ENCODE results near the gene PPP3CA. TPM values are rescaled to one million over a fixed set of nuclear protein-coding genes. Genes with fewer than 3 reads are reported as not detected.
A peak's percentile ranks its signal among the peaks of the same experiment; 100 is the strongest.

Gene PPP3CA
- total RNA-seq, 8 experiments from 2014 or later = 18.6 to 68.7 (median 22.6) TPM

GRCh38 chr4:101326576-101326975 is 20.8 kb downstream of the PPP3CA start:
- no peak for ATAC-seq (replicated peaks in 6 of 8)
- no peaks in the 10 kb centered on the region for H3K4me1 ChIP-seq (replicated peaks in 1 of 2)
- 31 to 100% (median 58%) methylated on average over 1 of the region's 1 CpG; no CpG with 5 or more reads in 4 of the 10 experiments for WGBS, 10 experiments
- in situ Hi-C loops (cut with MboI; ENCODE audit: low pct_unique_long_range_greater_than_20kb in 2 of 9, low sequenced_read_pairs in 9 of 9, unreplicated experiment in 9 of 9) = loop anchor here in 2 of 9 experiments (25.0 kb wide), 2 partner anchors 139 to 164 kb away; no protein-coding TSS in a partner anchor
- H3K4me3 ChIP-seq = no peak overlapping the region
- H3K27ac ChIP-seq = no peak overlapping the region

DNA sequence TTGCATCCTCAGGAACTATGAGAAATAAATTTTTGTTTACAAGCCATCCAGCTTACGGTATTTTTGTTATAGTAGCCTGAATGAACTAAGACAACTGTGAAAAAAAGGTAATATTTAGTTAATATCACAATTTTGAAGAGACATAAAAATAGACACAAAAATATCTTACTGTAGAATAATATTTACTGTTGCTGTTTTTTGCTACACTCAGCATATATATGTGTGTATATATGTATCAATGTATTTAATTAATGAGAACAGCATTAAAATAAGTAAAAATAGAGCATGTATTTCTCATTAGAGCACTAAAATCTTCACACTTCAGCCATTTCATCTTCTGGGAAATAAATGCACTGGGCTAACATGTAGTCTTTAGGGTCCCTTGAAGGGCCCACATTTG is 24.6 kb downstream of the PPP3CA start:
- Histone ChIP-seq H3K4me3 (no peak overlapping the region), H3K27ac (no peak overlapping the region), H3K4me1 (replicated peaks in 1 of 2) (no peaks in the 10 kb centered on the region)
- in situ Hi-C loops (cut with MboI; ENCODE audit: low pct_unique_long_range_greater_than_20kb in 2 of 9, low sequenced_read_pairs in 9 of 9, unreplicated experiment in 9 of 9) = no loop called here
- 83 to 100% (median 100%) methylated on average over 1 of the region's 1 CpG; no CpG with 5 or more reads in 3 of the 10 experiments for whole genome bisulfite sequencing, 10 experiments
- no peak for ATAC-seq (replicated peaks in 6 of 8)

- 7 to 100% (median 77%) methylated on average over 1 to 4 of the region's 4 CpGs for WGBS, 10 experiments
- Histone ChIP-seq H3K4me1 (replicated peaks in 1 of 2) (no peaks in the 10 kb centered on the region), H3K27ac (no peak overlapping the region), H3K4me3 (no peak overlapping the region)
- in situ Hi-C loops (cut with MboI; ENCODE audit: low pct_unique_long_range_greater_than_20kb in 2 of 9, low sequenced_read_pairs in 9 of 9, unreplicated experiment in 9 of 9) = no loop called here
- peak in 2 of 8 experiments; percentile 18 to 29 for ATAC-seq (replicated peaks in 6 of 8)
Observed at GRCh38 chr4:101321481-101322042, 25.8 kb downstream of the PPP3CA start.

DNA sequence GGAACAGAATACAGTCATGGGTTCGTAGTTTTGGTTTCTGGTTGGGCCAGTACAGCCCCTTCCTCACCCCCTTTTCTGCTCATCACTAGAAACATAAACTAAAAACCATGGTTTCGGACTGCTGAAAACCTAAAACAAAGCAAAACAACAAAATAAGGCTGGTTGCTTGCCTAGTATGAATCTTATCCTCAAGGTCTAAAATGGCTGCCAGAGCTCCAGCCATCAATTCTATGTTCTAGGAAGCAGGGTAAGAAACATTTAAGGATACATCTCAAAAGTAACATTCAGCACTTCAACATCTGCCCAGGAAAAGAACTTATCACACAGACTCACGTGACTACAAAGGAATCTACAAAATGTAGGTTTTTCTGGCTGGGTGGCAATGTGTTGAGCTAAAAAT is 31.5 kb downstream of the PPP3CA start:
- no peaks in the 10 kb centered on the region for H3K4me1 ChIP-seq (replicated peaks in 1 of 2)
- WGBS, 10 experiments = 80 to 100% (median 96%) methylated on average over 1 to 3 of the region's 3 CpGs
- H3K27ac ChIP-seq = no peak overlapping the region
- H3K4me3 ChIP-seq = no peak overlapping the region
- ATAC-seq (replicated peaks in 6 of 8) = no peak
- in situ Hi-C loops (cut with MboI; ENCODE audit: low pct_unique_long_range_greater_than_20kb in 2 of 9, low sequenced_read_pairs in 9 of 9, unreplicated experiment in 9 of 9) = no loop called here

GRCh38 chr4:101315041-101315440 is 32.3 kb downstream of the PPP3CA start:
- no peaks in the 10 kb centered on the region for H3K4me1 ChIP-seq (replicated peaks in 1 of 2)
- ATAC-seq (replicated peaks in 6 of 8) = no peak
- no peak overlapping the region for H3K4me3 ChIP-seq
- in situ Hi-C loops (cut with MboI; ENCODE audit: low pct_unique_long_range_greater_than_20kb in 2 of 9, low sequenced_read_pairs in 9 of 9, unreplicated experiment in 9 of 9) = no loop called here
- WGBS, 10 experiments = 58 to 100% (median 100%) methylated on average over 1 to 2 of the region's 2 CpGs; no CpG with 5 or more reads in 1 of the 10 experiments
- no peak overlapping the region for H3K27ac ChIP-seq

DNA sequence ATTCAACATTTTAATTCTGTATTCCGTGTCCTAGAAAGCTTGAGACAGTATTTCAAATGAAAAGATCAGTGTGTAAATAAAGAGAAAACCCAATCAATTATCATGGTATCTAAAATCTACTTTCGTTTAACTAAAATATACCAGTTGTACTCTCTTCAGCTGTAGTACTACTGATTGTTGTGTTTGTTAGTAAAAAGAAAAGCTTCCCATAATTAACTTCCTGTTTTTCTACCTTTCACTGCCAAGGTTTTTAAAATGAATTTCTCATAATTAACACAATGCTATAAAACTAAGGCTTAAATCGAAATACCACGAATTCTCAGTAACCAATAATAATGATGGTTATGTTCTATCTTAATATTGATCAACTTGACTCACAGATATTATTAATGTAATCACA is 37.4 kb downstream of the PPP3CA start:
- Histone ChIP-seq H3K4me1 (replicated peaks in 1 of 2) (peaks cover 3 to 4% of the 10 kb centered on the region in 2 donors), H3K27ac (no peak overlapping the region), H3K4me3 (no peak overlapping the region)
- 90 to 100% (median 96%) methylated on average over 1 to 4 of the region's 4 CpGs for WGBS, 10 experiments
- ATAC-seq (replicated peaks in 6 of 8) = no peak
- in situ Hi-C loops (cut with MboI; ENCODE audit: low pct_unique_long_range_greater_than_20kb in 2 of 9, low sequenced_read_pairs in 9 of 9, unreplicated experiment in 9 of 9) = no loop called here

GRCh38 chr4:101307899-101308298 is 39.4 kb downstream of the PPP3CA start:
- peak in 3 of 8 experiments; percentile 34 to 62 (median 53) for ATAC-seq (replicated peaks in 6 of 8)
- peaks cover 5 to 6% of the 10 kb centered on the region in 2 donors for H3K4me1 ChIP-seq (replicated peaks in 1 of 2)
- H3K4me3 ChIP-seq = no peak overlapping the region
- H3K27ac ChIP-seq = no peak overlapping the region
- WGBS, 10 experiments = 46 to 100% (median 89%) methylated on average over 2 of the region's 2 CpGs
- in situ Hi-C loops (cut with MboI; ENCODE audit: low pct_unique_long_range_greater_than_20kb in 2 of 9, low sequenced_read_pairs in 9 of 9, unreplicated experiment in 9 of 9) = no loop called here

DNA sequence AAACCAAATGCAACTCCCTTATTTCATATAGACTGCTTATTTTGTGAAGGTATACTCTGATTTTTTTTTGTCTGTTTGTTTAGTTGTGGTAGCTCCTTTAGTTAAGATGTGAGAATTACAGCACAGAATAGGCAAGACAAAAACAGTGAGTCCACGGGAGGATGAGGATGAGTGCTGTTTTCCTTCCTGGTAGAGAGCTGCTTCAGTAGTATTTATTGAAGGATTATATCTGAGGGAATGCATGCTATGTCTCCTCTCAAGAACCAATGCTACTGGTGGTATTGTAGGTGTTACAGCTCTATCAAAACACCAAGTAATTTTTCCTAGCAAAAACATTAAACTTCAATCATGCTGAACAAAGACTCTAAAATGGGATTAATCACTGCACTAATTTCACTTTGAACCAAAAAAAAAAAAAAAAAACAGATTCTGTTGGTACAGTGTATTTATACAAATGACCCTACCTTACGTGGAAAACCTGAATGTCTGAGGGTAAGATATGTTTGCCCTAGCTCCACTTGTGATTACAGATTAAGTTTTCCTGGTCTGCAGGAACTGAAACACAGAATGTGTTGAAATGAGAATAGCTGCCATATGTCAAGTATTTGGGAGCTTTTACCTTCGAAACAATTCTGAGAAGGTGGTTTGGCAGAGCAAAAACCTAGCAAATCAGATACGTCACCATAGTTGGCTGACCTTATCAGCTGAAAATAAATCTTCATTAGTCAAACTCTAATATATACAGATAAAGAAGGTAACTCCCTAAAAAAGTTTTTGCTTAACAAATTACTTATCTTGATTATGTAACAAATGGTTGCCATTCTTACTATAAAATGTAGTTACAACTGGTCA is 40.3 kb downstream of the PPP3CA start:
- in situ Hi-C loops (cut with MboI; ENCODE audit: low pct_unique_long_range_greater_than_20kb in 2 of 9, low sequenced_read_pairs in 9 of 9, unreplicated experiment in 9 of 9) = no loop called here
- no peak for ATAC-seq (replicated peaks in 6 of 8)
- WGBS, 10 experiments = 62 to 100% (median 83%) methylated on average over 1 to 4 of the region's 4 CpGs
- Histone ChIP-seq H3K4me1 (replicated peaks in 1 of 2) (peaks cover 5 to 6% of the 10 kb centered on the region in 2 donors), H3K27ac (no peak overlapping the region), H3K4me3 (no peak overlapping the region)

DNA sequence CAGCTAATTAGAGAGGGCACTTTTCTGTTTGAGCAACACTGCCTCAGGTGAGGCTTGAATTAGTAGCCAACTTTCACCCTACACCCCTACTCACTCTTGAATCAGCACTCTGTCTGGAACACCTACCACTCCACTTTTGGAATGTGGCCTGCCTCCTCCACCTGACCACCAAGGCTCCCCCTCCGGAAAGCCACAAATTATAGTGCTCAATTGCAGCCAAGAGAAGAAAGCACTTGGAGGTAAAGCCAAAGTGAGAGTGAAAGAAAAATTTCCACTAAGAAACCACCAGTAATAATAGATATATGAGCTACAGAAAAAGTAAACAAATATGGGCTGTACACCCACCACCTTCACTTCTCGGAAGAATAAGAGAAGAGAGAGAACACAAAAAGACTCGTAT is 41.1 kb downstream of the PPP3CA start:
- 73 to 100% (median 93%) methylated on average over 2 to 3 of the region's 3 CpGs; no CpG with 5 or more reads in 1 of the 10 experiments for WGBS, 10 experiments
- in situ Hi-C loops (cut with MboI; ENCODE audit: low pct_unique_long_range_greater_than_20kb in 2 of 9, low sequenced_read_pairs in 9 of 9, unreplicated experiment in 9 of 9) = no loop called here
- H3K4me1 ChIP-seq (replicated peaks in 1 of 2) = peaks cover 5 to 6% of the 10 kb centered on the region in 2 donors
- H3K27ac ChIP-seq = no peak overlapping the region
- H3K4me3 ChIP-seq = no peak overlapping the region
- ATAC-seq (replicated peaks in 6 of 8) = no peak

DNA sequence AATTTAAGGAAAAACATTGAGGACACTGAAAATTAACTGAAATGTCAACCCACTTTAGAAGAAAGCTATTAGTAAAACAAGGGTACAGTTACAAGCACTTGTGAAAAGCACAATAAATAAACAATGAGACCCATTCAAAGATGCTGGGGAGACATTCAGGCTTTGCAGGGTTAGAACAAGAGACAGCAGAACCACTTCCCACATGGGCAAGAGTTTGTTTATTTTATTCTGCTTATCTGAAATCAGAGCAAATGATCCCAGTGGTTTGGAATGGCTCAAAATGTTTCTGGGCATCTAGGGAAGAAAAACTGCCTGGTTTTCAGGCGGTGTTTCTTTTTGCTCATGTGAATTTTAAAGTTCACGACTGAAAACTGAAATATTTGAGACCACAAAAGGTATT is 42.4 kb downstream of the PPP3CA start:
- 20 to 71% (median 50%) methylated on average over 1 to 2 of the region's 2 CpGs; no CpG with 5 or more reads in 2 of the 10 experiments for WGBS, 10 experiments
- Histone ChIP-seq H3K4me3 (no peak overlapping the region), H3K4me1 (replicated peaks in 1 of 2) (peaks cover 5 to 6% of the 10 kb centered on the region in 2 donors), H3K27ac (no peak overlapping the region)
- ATAC-seq (replicated peaks in 6 of 8) = peak in 2 of 8 experiments; percentile 33 to 45
- in situ Hi-C loops (cut with MboI; ENCODE audit: low pct_unique_long_range_greater_than_20kb in 2 of 9, low sequenced_read_pairs in 9 of 9, unreplicated experiment in 9 of 9) = no loop called here

- no peak for ATAC-seq (replicated peaks in 6 of 8)
- Histone ChIP-seq H3K4me3 (no peak overlapping the region), H3K27ac (no peak overlapping the region), H3K4me1 (replicated peaks in 1 of 2) (peaks cover 2 to 3% of the 10 kb centered on the region in 2 donors)
- in situ Hi-C loops (cut with MboI; ENCODE audit: low pct_unique_long_range_greater_than_20kb in 2 of 9, low sequenced_read_pairs in 9 of 9, unreplicated experiment in 9 of 9) = no loop called here
- WGBS, 10 experiments = 73 to 100% (median 94%) methylated on average over 1 to 3 of the region's 3 CpGs; no CpG with 5 or more reads in 2 of the 10 experiments
Observed at GRCh38 chr4:101299899-101300540, 47.3 kb downstream of the PPP3CA start.

GRCh38 chr4:101299021-101299420 is 48.3 kb downstream of the PPP3CA start:
- in situ Hi-C loops (cut with MboI; ENCODE audit: low pct_unique_long_range_greater_than_20kb in 2 of 9, low sequenced_read_pairs in 9 of 9, unreplicated experiment in 9 of 9) = no loop called here
- WGBS, 10 experiments = 72 to 100% (median 86%) methylated on average over 1 to 2 of the region's 2 CpGs; no CpG with 5 or more reads in 3 of the 10 experiments
- no peaks in the 10 kb centered on the region for H3K4me1 ChIP-seq (replicated peaks in 1 of 2)
- H3K4me3 ChIP-seq = no peak overlapping the region
- no peak for ATAC-seq (replicated peaks in 6 of 8)
- no peak overlapping the region for H3K27ac ChIP-seq

- no peak overlapping the region for H3K27ac ChIP-seq
- H3K4me3 ChIP-seq = no peak overlapping the region
- in situ Hi-C loops (cut with MboI; ENCODE audit: low pct_unique_long_range_greater_than_20kb in 2 of 9, low sequenced_read_pairs in 9 of 9, unreplicated experiment in 9 of 9) = no loop called here
- no peak for ATAC-seq (replicated peaks in 6 of 8)
- H3K4me1 ChIP-seq (replicated peaks in 1 of 2) = no peaks in the 10 kb centered on the region
Observed at GRCh38 chr4:101295691-101296090, 51.6 kb downstream of the PPP3CA start.
